Ascending aorta (tissue), 2 donors: ENCODE results near the gene USP34. TPM values are rescaled to one million over a fixed set of nuclear protein-coding genes. Genes with fewer than 3 reads are reported as not detected.

ENCODE experiments used
- DNase-seq, 2 donors: peaks; one replicate each; pipeline ENCODE4 v3.0.0-alpha.2; 2019; ENCODE audit warnings: low spot score in 2 of 2
- H3K27ac ChIP-seq, 2 donors: fragments of 200-600 bp; sonication (generic); one replicate each; pipeline ENCODE4 v1.5.1; 2016 to 2017; ENCODE audit warnings: mild to moderate bottlenecking in 1 of 2
- H3K27me3 ChIP-seq: fragments of 200-600 bp; sonication (generic); one replicate; pipeline ENCODE4 v1.5.1; 2017
- H3K36me3 ChIP-seq, 2 donors: fragments of 200-600 bp; sonication (generic); one replicate each; pipeline ENCODE4 v1.5.1; 2016
- H3K4me1 ChIP-seq, 2 donors: fragments of 200-600 bp; sonication (generic); one replicate each; pipeline ENCODE4 v1.5.1; 2016 to 2017; ENCODE audit warnings: mild to moderate bottlenecking in 1 of 2
- H3K4me3 ChIP-seq, 2 donors: fragments of 200-600 bp; sonication (generic); one replicate each; pipeline ENCODE4 v1.5.1; 2016 to 2017; ENCODE audit warnings: mild to moderate bottlenecking in 1 of 2
- H3K9me3 ChIP-seq, 2 donors: fragments of 200-600 bp; sonication (generic); one replicate each; pipeline ENCODE4 v1.5.1; 2016
- intact Hi-C: fragments of 100-400 bp; cut with DNase I; formaldehyde crosslinking; loops from one replicate; pipeline ENCODE4 v1.15.1; 2023
- total RNA-seq: library from RNA; depleted of rRNA; stranded (reverse); fragments of >200 nt; gene quantifications from one replicate; pipeline ENCODE4 v1.1.0, GENCODE V29; 2016
- TF ChIP-seq, protein P1 (sequence below), 3 experiments: fragments of 200-600 bp in 2 of 3; fragments of 450-650 bp in 1 of 3; sonication (generic) in 2 of 3; IDR thresholded peaks; one replicate each; pipeline ENCODE4 v1.5.1; 2016 to 2019; ENCODE audit warnings: antibody characterized with exemption in 3 of 3, mild to moderate bottlenecking in 1 of 3, moderate library complexity in 1 of 3

Gene USP34
- total RNA-seq, 1 donor from 2014 or later = 59.3 TPM

DNA sequence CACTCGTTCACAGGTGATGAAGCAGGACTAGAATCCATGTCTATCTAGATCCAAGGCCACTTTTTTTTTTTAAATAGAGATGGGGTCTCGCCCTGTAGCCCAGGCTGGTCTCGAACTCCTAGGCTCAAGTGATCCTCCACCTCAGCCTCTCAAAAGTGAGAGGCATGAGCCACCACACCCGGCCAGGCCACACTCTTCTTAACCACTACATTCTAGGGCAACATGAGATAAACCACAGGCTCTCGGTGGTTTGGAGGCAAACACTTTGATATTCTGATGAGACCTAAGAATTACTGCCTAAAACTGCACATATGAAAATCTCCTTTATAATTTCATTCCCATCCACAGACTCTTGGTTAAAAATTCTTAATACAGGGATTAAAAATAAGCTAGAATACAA lies 51.8 kb downstream of the USP34 start:
- H3K27me3 ChIP-seq = no peaks in the 10 kb centered on the region
- no peaks in the 10 kb centered on the region for H3K9me3 ChIP-seq
- intact Hi-C loops = no loop called here

DNA sequence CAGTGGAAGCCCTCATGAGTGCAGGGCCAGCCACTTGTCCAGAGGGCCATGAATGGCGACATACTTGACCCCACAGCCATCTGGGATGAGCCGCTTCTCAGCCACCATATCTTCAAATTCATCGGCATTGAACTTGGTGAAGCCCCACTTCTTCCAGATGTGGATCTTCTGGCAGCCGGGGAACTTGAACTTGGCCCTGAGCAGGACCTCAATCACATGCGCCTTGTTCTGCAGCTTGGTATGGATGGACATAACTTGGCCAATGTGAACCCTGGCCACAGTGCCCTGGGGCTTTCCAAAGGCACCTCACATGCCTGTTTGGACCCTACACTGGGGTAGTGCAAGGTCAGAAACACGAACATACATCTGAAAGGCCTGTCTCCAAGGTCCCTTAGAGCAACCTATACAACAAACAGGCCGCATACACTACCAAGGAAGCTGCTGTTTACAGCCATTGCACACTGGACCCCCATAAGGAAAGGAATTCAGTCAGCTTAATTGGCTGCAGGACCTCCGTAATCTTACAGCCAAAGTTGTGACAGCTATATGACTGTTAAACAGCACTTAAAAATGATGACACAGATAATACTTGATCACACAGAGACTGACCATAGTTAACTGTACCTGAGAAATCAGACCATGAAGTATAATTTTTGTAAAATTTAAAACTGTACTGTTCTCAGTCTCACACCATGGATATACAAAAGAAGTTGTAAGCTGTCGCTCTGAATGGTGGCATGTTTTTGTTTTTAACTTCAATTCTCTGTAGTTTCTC lies 53.8 kb downstream of the USP34 start:
- Histone ChIP-seq H3K4me3 (no peak overlapping the region), H3K27ac (no peak overlapping the region), H3K9me3 (no peaks in the 10 kb centered on the region), H3K4me1 (peaks cover 4 to 15% of the 10 kb centered on the region in 2 donors), H3K27me3 (no peaks in the 10 kb centered on the region), H3K36me3 (no peaks in the 10 kb centered on the region)
- TF ChIP-seq, protein P1, sequence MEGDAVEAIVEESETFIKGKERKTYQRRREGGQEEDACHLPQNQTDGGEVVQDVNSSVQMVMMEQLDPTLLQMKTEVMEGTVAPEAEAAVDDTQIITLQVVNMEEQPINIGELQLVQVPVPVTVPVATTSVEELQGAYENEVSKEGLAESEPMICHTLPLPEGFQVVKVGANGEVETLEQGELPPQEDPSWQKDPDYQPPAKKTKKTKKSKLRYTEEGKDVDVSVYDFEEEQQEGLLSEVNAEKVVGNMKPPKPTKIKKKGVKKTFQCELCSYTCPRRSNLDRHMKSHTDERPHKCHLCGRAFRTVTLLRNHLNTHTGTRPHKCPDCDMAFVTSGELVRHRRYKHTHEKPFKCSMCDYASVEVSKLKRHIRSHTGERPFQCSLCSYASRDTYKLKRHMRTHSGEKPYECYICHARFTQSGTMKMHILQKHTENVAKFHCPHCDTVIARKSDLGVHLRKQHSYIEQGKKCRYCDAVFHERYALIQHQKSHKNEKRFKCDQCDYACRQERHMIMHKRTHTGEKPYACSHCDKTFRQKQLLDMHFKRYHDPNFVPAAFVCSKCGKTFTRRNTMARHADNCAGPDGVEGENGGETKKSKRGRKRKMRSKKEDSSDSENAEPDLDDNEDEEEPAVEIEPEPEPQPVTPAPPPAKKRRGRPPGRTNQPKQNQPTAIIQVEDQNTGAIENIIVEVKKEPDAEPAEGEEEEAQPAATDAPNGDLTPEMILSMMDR (IDR thresholded peaks at IDR 0.05) = no peak
- intact Hi-C loops = no loop called here
- DNase-seq = no peak

More for the DNA sequence above, 51.8 kb downstream of the USP34 start:
- TF ChIP-seq, protein P1 (IDR thresholded peaks at IDR 0.05) = no peak
- H3K27ac ChIP-seq = no peak overlapping the region
- peaks cover 4 to 15% of the 10 kb centered on the region in 2 donors for H3K4me1 ChIP-seq
- no peaks in the 10 kb centered on the region for H3K36me3 ChIP-seq
- no peak for DNase-seq
- H3K4me3 ChIP-seq = no peak overlapping the region

DNA sequence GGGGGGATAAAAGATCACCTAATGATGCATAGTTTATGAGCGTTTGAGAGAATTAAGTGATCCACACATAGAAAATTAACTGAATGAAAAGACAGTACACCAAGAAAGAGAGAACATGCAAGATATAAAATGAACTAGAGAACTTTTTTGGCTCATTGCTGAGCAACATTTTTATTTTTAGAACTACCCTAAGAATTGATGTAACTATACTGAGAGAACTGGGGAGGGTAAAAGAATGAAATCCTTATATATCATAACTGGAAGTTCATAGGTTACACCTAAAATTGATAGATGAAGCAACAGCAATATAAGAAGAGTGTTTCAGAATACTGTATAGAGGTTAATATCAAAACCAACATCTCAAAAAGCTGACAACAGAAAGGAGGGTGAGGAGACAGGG lies 55.6 kb downstream of the USP34 start:
- no peak for DNase-seq
- Histone ChIP-seq H3K36me3 (no peaks in the 10 kb centered on the region), H3K27me3 (no peaks in the 10 kb centered on the region), H3K9me3 (no peaks in the 10 kb centered on the region), H3K27ac (no peak overlapping the region), H3K4me3 (no peak overlapping the region), H3K4me1 (peaks cover 0 to 9% of the 10 kb centered on the region in 2 donors)
- TF ChIP-seq, protein P1 (IDR thresholded peaks at IDR 0.05) = no peak
- intact Hi-C loops = no loop called here

DNA sequence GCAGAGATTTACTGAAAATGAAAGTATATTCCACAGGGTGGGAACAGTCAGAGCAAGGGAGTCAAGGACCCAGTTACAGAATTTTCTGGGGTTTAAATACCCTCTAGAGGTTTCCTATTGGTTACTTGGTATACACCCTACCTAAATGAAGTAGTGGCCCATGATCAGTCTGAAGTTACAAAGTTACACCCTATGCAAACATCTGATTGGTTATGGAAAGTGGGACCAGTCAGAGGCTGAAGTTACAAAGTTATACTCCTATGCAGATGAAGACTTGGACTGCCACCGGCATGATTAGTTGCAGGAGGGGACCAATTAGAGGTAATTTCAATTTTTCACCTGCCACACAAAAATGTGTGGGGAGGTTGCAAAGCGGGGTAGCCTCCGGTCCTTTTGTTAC lies 56.2 kb downstream of the USP34 start:
- Histone ChIP-seq H3K27ac (no peak overlapping the region), H3K27me3 (no peaks in the 10 kb centered on the region), H3K4me3 (no peak overlapping the region), H3K4me1 (peaks cover 0 to 9% of the 10 kb centered on the region in 2 donors), H3K9me3 (no peaks in the 10 kb centered on the region), H3K36me3 (no peaks in the 10 kb centered on the region)
- DNase-seq = no peak
- TF ChIP-seq, protein P1 (IDR thresholded peaks at IDR 0.05) = no peak
- intact Hi-C loops = no loop called here

DNA sequence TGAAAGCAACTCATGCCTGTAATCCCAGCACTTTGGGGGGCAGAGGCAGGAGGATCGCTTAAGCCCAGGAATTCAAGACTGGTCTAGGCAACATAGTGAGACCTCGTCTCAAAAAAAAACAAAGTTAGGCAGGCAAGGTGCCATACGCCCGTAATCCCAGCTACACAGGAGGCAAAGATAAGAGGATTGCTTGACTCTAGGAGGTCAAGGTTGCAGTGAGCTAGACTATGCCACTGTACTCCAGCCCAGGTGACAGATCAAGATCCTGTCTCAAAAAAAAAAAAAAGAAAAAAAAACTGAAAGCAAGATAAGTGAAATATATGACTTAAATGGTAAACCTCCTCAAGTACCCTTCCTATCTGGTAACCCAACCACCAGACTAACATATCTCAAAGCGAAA lies 59.8 kb downstream of the USP34 start:
- H3K9me3 ChIP-seq = no peaks in the 10 kb centered on the region
- H3K4me3 ChIP-seq = no peak overlapping the region
- DNase-seq = no peak
- H3K4me1 ChIP-seq = peaks cover 0 to 7% of the 10 kb centered on the region in 2 donors
- TF ChIP-seq, protein P1 (IDR thresholded peaks at IDR 0.05) = no peak
- H3K27ac ChIP-seq = no peak overlapping the region
- H3K36me3 ChIP-seq = no peaks in the 10 kb centered on the region
- intact Hi-C loops = no loop called here
- H3K27me3 ChIP-seq = no peaks in the 10 kb centered on the region
